Endothelial cell (in vitro differentiated cells): ENCODE results near the gene SLC22A4. TPM values are rescaled to one million over a fixed set of nuclear protein-coding genes. Genes with fewer than 3 reads are reported as not detected.

Experiments used
- DNase-seq: peaks from one replicate; pipeline ENCODE4 v3.0.0; 2021; ENCODE audit warnings: low spot score
- H3K27ac Mint-ChIP-seq: one replicate; pipeline ENCODE4 v1.8.0; 2021; ENCODE audit warnings: mixed read lengths, inconsistent platforms; ENCODE audit not compliant: unreplicated experiment
- H3K27me3 Mint-ChIP-seq: one replicate; pipeline ENCODE4 v1.8.0; 2021; ENCODE audit warnings: mild to moderate bottlenecking, moderate library complexity, mixed read lengths, inconsistent platforms; ENCODE audit not compliant: unreplicated experiment
- H3K36me3 Mint-ChIP-seq: one replicate; pipeline ENCODE4 v1.8.0; 2021; ENCODE audit warnings: mild to moderate bottlenecking, low read depth, mixed read lengths, inconsistent platforms; ENCODE audit not compliant: unreplicated experiment
- H3K4me1 Mint-ChIP-seq: one replicate; pipeline ENCODE4 v1.8.0; 2021; ENCODE audit warnings: mild to moderate bottlenecking, mixed read lengths, inconsistent platforms; ENCODE audit not compliant: unreplicated experiment
- H3K4me3 Mint-ChIP-seq: one replicate; pipeline ENCODE4 v1.8.0; 2021; ENCODE audit warnings: mild to moderate bottlenecking, mixed read lengths, inconsistent platforms; ENCODE audit not compliant: unreplicated experiment
- H3K9me3 Mint-ChIP-seq: one replicate; pipeline ENCODE4 v1.8.0; 2021; ENCODE audit warnings: mixed read lengths, inconsistent platforms; ENCODE audit not compliant: unreplicated experiment
- total RNA-seq: library from RNA; stranded (reverse); fragmentation: NEBNext Ultra II Directional; extraction: Animal tissue kit (Norgen Biotek cat#: 25700); gene quantifications from one replicate; pipeline ENCODE4 v1.2.1, GENCODE V29; 2021; ENCODE audit not compliant: unreplicated experiment
- TF ChIP-seq, protein P1 (sequence below): fragments of 200-600 bp; sonication (generic); IDR thresholded peaks from one replicate; pipeline ENCODE4 v1.5.0; 2021; ENCODE audit warnings: antibody characterized with exemption; ENCODE audit not compliant: unreplicated experiment

The SLC22A4 gene
- total RNA-seq, 1 donor from 2014 or later, result 0.13 TPM

DNA sequence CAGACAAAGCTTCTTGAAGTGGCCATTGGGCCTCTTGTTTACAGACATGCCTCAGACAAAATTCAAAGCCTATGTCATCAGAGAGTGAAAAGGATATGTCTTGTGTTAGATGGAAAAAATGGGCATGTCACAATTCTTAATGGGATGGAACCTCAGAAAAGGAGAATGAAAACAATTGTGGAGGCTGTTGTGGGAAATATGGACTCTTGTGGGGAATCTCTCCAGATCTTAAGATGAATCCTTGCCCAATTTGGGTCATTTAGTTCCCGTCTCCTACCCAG lies 94.8 kb downstream of the SLC22A4 start:
- peaks cover 2% of the 10 kb centered on the region for H3K27me3 Mint-ChIP-seq
- H3K27ac Mint-ChIP-seq, result no peak overlapping the region
- no peak for DNase-seq
- peaks cover 14% of the 10 kb centered on the region for H3K4me1 Mint-ChIP-seq
- H3K4me3 Mint-ChIP-seq, result no peak overlapping the region
- H3K9me3 Mint-ChIP-seq, result no peaks in the 10 kb centered on the region
- H3K36me3 Mint-ChIP-seq, result no peaks in the 10 kb centered on the region
- TF ChIP-seq, protein P1, sequence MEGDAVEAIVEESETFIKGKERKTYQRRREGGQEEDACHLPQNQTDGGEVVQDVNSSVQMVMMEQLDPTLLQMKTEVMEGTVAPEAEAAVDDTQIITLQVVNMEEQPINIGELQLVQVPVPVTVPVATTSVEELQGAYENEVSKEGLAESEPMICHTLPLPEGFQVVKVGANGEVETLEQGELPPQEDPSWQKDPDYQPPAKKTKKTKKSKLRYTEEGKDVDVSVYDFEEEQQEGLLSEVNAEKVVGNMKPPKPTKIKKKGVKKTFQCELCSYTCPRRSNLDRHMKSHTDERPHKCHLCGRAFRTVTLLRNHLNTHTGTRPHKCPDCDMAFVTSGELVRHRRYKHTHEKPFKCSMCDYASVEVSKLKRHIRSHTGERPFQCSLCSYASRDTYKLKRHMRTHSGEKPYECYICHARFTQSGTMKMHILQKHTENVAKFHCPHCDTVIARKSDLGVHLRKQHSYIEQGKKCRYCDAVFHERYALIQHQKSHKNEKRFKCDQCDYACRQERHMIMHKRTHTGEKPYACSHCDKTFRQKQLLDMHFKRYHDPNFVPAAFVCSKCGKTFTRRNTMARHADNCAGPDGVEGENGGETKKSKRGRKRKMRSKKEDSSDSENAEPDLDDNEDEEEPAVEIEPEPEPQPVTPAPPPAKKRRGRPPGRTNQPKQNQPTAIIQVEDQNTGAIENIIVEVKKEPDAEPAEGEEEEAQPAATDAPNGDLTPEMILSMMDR, result no peak

DNA sequence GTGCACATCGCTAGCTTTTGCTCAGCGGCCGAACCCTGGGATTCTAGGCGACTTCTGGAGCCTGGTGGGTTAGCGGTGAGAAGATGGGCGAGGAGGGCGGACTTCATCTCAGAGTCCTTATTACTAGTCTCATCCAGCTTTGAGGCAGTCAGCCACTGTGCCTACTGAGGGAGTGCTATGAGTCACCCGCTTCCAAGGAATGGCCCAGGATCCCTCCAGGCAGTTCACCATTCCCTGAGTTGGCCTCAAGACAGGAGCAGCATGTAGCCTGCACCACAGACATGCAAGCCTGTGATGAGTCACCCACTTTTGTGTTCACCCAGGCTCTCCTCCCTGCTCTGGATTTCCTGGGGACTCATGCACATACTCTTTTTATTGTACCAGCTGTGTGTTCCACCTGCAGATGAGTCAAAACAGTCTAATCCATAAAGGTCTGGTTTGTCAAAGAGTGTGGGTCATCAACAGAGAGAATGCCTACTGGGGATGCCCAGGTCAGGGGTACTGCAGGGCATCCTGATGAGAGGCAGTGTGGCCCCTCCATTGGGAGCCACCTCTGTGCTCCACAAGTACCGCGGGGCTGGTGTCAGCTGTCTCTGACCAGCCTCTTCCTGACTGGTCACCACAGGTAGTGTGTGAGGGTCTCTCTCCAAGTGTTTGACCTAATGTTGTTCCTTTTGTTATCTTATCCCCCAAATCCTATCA lies 95.5 kb downstream of the SLC22A4 start:
- Mint-ChIP-seq H3K9me3 (no peaks in the 10 kb centered on the region), H3K27me3 (peaks cover 2% of the 10 kb centered on the region), H3K36me3 (no peaks in the 10 kb centered on the region), H3K4me1 (peaks cover 14% of the 10 kb centered on the region), H3K27ac (no peak overlapping the region), H3K4me3 (no peak overlapping the region)
- no peak for DNase-seq
- TF ChIP-seq, protein P1, result no peak

DNA sequence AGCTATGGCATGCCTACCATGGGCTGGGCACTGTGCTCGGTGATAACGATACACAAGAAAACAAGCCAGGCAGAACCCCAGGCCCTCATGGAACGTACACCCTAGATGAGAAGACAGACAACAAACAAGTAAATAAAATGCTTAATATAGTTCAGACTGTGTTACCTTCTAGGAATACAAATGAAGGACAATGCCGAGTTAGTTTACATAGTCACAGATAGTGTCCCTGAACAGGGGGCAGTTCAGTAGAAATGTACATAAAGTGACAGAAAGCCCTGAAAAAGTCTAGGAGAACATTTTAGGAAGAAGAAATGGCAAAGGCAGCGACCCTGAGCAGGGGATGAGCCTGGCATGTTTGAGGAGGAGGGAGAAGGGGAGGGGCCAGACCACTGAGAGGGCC lies 97.1 kb downstream of the SLC22A4 start:
- H3K4me1 Mint-ChIP-seq, result peaks cover 14% of the 10 kb centered on the region
- TF ChIP-seq, protein P1, result no peak
- H3K4me3 Mint-ChIP-seq, result no peak overlapping the region
- DNase-seq, result no peak
- no peaks in the 10 kb centered on the region for H3K36me3 Mint-ChIP-seq
- H3K27me3 Mint-ChIP-seq, result no peaks in the 10 kb centered on the region
- no peaks in the 10 kb centered on the region for H3K9me3 Mint-ChIP-seq
- no peak overlapping the region for H3K27ac Mint-ChIP-seq

DNA sequence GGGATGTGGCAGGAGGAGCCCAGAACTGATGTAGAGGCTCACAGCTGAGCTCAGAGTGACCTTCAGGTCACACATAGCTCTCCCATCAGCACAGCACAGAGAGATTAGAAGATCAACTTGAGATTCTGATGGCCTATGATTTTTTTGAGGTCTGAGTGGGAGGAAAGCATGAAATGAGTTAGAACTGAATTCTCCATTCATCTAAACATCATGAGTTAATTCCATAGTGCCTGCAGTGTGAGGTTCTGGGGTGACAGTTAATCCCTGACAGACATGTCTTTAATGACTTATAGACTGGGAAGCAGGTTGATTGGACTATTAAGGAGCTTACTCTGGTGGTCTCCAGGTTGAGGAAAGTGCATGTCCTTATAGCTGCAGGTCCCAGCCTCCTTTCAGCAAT lies 97.7 kb downstream of the SLC22A4 start:
- Mint-ChIP-seq H3K9me3 (no peaks in the 10 kb centered on the region), H3K4me3 (no peak overlapping the region), H3K27ac (no peak overlapping the region), H3K27me3 (no peaks in the 10 kb centered on the region), H3K4me1 (peaks cover 14% of the 10 kb centered on the region), H3K36me3 (no peaks in the 10 kb centered on the region)
- DNase-seq, result no peak
- TF ChIP-seq, protein P1, result no peak

DNA sequence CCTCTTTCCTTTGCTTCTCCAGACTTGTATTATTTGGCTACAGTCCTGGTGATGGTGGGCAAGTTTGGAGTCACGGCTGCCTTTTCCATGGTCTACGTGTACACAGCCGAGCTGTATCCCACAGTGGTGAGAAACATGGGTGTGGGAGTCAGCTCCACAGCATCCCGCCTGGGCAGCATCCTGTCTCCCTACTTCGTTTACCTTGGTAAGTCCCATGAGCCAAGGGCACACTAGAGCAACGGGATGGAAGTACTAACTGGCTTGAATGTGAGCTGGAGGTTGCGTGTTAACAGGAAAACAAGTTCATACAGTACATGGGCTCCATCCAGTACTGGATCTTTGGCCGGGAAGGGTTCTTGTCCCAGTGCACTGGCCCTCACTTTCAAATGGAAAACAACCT lies 98.2 kb downstream of the SLC22A4 start:
- no peak overlapping the region for H3K27ac Mint-ChIP-seq
- TF ChIP-seq, protein P1, result no peak
- DNase-seq, result no peak

More for the DNA sequence above, 98.2 kb downstream of the SLC22A4 start:
- H3K36me3 Mint-ChIP-seq, result no peaks in the 10 kb centered on the region
- H3K4me1 Mint-ChIP-seq, result peaks cover 14% of the 10 kb centered on the region
- no peaks in the 10 kb centered on the region for H3K9me3 Mint-ChIP-seq
- no peaks in the 10 kb centered on the region for H3K27me3 Mint-ChIP-seq
- H3K4me3 Mint-ChIP-seq, result no peak overlapping the region
